Stimulated activated CD4-positive, alpha-beta T cell treated with anti-CD3 and anti-CD28 coated beads, Interleukin-15, amount 100 ng/mL, for 48 hours (primary cell): ENCODE measurements around the gene ISY1.
"Not testable (repeated sequence)": the region's sequence is repeated elsewhere in the genome, so short reads cannot be mapped to it uniquely, and the experiment has no call there.

Source experiments
- DNase-seq, 2 donors: peaks; one replicate each; pipeline ENCODE4 v3.0.0-alpha.2; 2020; ENCODE audit warnings: low read depth in 2 of 2

ISY1 gene

DNA sequence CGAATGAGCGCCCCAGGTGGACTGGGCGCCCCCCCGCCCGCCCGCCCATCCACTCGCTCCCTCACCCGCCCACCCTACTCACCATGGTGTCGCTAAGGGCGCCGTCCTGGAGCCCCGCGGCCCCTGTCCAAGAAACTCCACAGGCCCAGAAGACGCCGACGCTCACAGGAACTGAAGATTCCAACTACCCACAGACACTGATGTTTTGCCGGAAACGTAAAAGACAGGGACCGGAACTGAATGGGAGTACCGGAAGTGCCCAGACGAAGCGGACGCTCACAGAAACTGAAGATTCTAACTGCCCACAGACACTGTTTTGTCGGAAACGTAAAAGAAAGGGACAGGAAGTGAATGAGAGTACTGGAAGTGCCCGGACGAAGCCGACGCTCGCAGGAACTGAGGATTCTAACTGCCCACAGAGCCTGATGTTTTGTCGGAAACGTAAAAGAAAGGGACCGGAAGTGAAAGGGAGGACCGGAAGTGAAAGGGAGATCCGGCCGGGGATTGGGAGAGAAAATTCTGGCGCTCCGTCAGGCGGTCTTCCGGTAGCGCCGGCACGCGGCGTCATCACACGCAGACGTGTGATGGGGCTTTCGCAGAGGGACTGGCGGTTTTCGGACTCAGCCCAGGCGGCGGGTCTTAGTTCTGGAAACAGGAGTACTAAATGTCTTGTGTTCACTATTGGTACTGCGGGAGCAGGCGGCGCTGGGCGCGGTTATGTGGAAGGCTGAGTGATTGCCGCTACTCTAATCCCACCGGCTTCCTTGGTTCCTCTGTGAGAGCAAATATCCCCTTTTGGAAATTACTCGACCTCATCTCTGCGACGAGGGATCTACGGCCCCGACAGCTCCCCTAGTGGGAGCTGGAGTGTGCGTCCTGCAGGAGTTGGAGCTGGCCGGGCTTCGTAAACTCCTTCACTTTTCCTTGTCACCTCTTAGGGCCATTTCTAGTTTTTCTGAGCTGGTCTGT lies at the start of gene ISY1:
ISY1 (minus strand) TSS at position 173 of the 969 bp plus-strand sequence; CDS start at position 85, 88 bp downstream.
- peak; percentile 84 to 85 for DNase-seq

DNA sequence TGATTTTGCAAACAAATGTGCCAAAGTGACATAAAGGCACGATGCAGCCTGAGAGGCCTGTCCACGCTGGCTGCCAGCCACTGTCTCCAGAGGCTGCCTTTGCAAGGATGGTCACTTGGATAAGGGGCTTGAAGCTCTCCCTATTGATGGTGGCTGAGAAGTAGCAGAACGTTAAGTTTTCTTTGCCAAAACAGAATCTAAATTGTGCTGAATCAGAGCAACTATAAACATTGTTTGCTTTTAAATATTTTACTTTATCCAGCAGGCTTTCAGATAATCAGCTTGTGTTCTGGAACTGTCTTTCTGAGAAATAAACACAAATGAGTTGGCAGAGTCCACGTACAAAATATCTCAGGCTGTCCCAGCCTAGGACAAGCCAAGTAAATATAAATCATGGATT lies 46.6 kb upstream of the ISY1 start:
- no peak for DNase-seq

DNA sequence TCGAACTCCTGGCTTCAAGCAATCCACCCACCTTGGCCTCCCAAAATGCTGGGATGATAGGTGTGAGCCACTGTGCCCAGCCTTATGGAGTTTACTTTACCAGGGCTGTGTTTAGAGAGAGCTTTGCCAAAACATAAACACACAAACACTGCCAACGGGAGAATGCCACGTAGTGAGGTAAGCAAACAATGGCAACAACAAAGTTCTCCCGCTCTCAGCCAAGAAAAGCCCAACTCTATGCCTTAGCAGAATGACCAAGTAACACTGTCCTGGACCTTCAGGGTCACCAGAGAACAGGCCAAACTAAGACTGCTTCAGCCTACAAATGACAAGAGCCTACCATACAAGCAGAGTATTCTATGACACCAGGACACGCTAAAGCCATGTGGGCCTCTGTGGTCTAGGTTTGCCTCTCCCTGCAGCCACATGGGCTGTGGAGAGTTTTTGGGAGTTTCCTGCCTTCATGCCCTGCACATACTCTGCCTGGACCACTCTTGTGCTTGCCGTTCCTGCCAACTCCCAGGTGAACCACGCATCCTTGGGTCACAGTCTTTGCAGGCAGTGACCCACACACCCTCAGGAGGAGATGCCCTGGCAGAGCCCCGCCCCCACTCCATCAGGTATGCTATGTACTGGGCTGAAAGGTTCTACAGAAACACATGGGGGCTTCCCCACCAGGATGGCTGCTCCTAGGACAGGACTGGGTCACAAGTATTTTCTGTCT lies 44.4 kb upstream of the ISY1 start:
- no peak for DNase-seq

DNA sequence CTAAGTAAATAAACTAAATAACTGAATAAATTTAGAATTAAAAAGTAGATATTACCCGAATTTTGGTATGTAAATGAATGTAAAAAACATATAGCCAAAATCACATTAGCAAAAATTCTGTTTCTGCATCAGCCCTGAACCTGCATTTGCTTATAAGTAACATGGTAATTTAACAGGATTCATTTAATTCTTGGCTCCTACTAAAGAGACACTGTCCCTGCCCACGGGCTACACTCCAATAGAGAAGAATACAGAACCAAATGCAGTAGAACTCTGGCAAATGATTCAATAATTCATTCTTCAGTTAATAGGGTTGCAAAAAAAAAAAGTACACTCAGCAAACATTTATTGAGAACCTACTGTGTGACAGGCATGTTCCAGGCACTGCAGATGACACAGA lies 43.6 kb upstream of the ISY1 start:
- no peak for DNase-seq

DNA sequence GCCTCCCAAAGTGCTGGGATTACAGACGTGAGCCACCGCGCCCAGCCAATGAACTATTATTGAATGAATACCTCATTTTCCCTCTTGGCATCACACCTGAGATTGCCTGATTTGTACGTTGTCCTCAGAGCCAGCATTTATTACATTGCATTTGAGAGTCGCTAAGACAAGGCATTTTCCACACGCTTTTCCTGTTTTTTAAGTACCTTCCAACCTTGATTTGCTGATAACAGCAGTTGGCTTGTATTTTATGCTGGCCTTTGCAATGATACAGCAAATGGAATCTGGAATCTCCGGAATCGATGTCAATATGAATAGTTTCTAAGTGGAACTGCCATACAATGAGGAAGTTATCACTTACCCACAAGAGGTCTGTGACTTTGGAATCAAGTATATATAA lies 38.5 kb upstream of the ISY1 start:
- no peak for DNase-seq

DNA sequence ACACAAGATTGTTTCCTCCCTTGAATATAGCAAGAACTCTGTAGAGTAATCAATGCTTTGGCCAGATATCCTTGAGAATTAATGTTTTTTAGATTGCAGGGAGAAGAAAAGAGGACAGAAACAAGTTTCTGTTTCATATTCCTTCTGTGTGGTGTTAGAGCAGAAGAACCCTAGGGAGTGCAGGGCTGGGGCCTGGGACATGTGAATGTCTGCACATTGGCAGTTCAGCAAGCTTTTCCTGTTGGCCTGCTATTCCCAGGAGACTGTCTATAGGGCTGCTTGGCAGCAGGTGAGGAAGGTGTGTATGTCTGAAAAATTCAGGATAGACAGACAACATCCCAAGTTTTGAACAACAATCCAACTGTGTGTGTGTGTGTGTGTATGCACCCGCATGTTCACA lies 36.5 kb upstream of the ISY1 start:
- no peak for DNase-seq

DNA sequence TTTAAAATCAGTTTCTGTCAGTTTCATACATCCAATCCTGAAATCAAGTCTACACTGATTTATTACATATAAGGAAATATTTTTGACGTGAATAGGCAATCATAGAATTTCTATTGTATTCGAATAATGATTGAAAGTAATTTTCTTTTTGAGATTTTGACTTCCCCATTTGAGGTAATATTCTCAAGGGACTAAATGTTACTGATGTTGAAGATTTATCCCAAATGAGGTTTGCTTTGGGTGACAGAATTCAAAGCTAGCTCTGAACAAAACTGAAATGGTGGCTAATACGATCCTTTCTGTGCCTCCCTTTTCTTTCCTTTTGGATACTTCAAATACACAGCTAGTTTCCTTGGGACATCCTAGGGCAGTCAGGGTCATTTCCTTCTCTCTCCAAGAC lies 35.7 kb upstream of the ISY1 start:
- DNase-seq: no peak

DNA sequence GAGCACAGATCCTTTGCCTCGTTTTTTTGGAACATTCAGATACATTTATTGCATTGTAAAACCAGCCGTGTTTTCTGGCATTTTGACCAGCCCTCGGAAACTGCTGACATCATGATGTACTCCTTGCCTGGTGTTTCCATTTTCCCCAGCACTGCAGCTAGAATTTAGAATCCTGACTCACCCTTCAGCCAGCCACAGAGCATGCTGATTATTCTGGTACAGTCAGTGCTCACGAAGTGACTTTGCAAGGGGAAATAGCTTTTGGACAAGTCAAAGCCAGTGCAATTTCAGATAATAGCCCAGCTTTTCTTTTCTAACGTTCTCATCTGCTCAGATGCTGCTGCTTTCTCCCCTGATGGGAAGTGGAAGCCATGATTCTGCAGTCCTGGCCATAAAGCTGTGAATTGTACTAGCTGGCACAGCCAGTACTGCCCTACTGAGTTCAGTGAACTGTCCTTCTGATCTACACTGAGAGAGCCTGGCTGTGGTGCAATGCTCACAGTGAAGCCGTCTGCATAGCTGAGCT lies 34.9 kb upstream of the ISY1 start:
- DNase-seq: no peak

DNA sequence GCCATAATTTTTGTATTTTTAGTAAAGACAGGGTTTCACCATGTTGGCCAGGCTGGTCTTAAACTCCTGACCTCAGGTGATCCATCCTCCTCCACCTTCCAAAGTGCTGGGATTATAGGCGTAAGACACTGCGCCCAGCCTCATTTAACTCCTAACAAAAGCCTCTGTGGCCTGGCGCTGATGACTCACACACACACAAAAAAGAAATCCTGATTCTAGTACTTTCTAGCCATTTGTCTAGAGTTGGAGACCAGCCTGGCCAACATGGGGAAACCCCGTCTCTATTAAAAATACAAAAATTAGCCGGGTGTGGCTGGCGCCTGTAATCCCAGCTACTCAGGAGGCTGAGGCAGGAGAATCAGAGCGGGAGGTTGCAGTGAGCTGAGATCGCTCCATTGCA lies 28.9 kb upstream of the ISY1 start:
- not testable (repeated sequence) for DNase-seq

DNA sequence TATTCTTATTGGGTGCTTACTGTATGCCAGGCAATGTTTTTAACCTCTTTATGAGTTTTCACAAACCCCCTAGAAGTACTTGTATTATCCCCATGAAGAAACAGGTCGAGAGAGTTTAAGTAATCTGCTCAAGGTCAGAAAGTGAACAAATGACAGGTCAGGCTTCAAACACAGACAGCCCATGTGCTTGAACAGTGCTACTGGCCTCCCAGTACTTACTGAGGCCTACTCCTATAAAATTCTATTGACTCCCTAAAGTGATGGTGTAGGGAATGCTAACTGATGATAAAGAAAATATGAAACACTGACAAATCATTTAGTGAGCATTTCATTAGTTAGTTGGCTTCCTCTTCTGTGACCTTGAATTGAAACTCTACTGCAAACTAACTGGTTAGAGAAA lies 27.0 kb upstream of the ISY1 start:
- DNase-seq: no peak

DNA sequence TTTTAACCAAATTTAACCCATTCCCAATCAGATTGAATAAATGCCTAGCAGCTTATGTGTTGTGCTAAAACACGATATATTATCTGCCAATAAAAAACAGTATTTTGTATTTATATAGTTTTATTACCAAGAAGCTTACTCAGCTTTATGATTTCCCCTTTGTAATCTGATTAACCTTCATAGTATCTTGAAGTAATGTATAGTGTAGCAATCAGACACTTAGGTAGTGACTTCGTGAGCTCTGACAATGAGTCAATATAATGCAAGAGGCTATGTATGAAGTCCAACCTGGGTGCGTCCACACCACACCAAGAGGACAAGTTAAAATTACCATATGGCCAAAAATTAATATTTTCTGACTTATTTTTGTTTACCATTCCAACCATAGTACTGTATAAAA lies 24.9 kb upstream of the ISY1 start:
- no peak for DNase-seq

DNA sequence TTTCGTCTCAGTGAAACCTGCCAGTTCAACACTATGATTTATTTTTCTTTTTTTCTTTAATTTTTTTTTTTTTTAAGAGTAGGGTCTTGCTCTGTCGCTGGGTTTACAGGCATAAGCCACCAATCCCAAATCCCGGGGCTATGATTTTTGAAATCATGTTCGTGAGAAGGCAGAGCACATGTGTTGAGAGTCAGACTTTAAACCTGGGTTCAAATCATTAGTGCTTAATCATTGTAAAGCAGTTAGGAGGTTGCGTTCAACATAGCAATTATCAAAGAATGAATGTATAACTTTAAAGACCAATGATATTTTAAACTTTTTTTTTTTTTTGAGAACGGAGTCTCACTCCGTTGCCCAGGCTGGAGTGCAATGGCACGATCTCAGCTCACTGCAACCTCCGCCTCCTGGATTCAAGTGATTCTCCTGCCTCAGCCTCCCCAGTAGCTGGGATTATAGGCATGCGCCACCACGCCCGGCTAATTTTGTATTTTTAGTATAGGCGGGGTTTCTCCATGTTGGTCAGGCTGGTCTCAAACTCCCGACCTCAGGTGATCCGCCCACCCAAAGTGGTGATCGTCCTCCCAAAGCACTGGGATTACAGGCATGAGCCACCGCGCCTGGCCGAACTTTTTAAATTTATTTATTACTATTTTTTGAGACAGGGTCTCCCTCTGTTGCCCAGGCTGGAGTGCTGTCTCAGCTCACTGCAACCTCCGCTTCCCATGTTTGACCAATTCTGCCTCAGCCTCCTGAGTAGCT lies 24.1 kb upstream of the ISY1 start:
- DNase-seq: not testable (repeated sequence)

DNA sequence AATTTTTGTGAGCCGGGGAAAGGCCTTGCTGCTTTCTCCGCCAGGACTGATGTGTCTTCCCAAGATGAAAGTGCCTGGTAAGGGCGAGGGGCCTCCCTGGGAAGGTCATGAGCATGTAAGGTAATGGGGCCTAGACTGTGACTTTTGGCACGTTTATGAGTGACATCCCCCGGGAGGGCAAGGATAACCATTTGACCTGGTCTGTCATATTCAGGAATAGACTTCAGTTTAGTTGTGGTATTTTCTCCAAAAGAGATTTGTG lies 23.5 kb upstream of the ISY1 start:
- DNase-seq: no peak

DNA sequence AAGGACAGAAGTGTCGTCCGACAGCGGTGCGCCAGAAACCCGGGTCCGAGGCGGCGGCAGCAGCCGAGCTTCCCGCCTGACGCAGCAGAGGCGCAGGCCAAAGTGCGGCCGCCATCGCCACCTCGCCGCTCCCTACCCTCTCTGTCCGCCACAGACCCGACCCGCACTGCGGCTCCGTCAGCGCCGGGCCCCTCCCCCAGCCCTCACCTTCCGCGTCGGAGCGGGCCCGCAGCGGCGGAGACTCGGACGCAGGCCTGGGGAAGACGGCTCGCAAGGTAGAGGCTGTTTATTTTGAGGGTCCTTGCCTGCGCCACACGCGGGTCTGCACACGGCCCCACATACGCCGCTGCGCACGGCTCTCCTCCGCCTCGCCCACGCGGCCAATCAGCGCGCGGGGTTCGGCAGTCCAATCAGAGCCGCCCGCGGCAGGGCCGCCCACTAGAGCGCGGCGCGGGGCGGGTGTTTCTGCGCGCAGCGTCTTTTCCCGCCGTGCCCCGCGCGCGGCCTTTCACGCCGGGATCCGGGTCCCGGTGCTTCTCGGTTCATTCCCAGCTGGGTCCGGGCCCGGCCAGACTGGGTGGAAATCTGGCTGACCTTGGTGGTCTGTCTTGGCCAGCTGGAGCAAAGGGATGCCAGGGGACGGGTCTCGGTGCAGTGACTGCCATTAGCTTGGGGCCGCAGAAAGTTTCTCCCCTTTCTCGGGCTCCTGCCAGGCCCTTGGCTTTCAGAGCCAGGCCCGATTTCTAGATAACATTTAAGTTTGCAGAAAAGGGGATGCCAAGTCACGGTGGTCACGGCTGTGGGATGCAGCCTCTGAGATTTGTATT lies 22.9 kb upstream of the ISY1 start, which contains the start of gene CNBP:
CNBP (minus strand) TSS at position 328 of the 827 bp plus-strand sequence. CDS start 12,139 bp downstream, outside the sequence.
- DNase-seq: peak; percentile 85 to 91

DNA sequence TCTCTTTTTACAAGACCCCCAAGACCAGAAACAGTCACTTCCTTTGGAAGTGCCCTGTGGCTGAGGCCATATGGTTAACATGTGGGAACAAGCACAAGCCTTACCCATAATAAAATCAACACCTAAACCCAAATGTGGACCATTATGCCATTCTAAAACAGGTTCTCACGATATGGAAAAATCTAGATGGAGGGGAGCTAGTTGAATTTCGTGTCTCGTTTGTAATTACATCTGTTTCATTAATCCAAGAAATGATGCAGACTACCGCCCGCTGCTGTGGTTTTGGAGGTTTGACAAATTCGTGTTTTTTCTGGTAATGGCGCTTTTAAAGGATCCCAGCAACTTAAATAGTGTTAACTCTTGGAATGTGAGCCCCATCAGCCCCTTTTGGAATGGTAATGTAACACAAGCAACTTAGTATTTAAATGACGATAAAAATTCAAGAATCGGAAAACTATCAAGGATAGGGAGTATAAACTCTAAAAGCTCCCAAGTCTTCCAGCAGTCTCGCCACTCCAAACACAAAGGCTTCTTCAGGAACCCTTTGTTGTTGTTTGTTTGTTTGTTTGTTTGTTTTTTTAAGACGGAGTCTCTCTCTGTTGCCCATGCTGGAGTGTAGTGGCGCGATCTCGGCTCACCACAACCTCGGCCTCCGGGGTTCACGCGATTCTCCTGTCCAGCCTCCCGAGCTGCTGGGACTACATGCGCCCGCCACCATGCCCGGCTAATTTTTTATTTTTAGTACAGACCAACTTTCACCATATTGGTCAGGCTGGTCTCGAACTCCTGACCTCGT lies 21.7 kb upstream of the ISY1 start:
- no peak for DNase-seq

DNA sequence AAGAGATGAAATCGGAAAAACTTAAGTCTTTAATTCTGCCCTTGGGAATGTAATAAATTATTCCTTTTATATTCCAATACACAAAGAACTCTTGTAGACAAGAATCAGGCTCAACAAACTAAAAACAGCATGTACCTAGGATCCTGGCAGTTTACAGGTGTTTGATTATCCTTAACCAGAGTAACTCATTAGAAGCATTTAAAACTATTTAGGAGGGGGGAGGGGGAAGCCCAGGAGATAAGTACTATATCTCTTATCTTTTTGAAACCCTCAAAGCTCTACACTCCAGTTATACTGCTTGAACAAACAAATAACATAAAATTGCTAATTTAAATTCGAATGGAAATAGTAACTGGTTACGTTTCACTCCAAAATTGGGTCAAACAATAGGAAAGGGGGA lies 21.0 kb upstream of the ISY1 start:
- DNase-seq: no peak

DNA sequence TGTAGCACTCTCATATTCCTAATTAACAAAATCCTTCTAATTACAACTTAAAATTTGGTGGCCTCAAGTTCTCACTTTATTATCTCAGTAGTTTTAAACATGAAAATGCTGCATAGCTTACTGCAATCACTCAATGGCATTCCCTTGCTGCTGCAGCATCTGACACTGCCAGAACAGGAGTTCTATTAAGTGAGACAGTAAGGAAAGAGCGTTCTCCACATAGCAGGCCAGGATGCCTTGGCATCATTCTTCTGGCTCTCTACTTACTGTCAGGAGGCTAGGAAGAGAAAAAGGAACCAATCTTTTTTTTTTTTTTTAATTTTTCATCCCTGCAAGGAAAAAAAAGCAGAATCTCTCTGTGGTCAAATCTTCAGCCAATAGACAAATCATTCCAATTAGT lies 19.6 kb upstream of the ISY1 start:
- no peak for DNase-seq

DNA sequence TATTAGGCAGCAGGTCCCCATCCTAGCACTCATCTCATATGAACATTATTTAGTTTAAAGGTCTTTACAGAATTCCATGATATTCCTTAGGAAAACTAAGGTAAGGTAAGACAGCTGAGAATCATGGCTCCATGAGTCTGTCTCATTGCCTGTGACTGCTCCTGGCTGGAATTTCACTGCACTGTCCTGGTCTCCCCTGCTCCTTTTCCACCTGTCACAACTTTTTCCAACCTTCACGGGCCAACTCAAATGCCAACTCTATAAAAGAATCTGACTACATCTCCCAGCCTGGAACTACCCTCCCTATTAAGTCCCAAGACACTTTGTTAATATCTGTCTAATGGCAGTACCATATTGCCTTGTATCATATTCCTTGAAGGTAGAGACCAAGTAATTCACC lies 15.2 kb upstream of the ISY1 start:
- DNase-seq: no peak

DNA sequence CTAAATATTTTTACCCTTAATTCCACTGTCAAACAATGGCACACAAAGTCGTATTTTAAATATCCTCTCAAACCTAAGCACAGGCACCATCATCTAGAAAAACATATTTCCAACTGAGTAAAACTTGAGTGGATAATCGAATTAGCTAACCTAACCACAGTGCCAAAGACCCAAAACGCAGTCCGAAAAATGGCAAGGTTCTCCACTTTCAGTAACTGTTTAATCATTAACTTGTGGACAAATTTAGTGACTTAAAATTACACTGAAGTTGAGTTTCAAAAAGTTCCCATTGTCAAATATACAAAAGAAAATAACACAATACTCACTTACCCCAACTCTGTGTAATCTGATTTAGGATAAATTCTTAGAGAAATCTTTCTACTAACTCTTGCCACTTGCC lies 12.9 kb upstream of the ISY1 start:
- no peak for DNase-seq

DNA sequence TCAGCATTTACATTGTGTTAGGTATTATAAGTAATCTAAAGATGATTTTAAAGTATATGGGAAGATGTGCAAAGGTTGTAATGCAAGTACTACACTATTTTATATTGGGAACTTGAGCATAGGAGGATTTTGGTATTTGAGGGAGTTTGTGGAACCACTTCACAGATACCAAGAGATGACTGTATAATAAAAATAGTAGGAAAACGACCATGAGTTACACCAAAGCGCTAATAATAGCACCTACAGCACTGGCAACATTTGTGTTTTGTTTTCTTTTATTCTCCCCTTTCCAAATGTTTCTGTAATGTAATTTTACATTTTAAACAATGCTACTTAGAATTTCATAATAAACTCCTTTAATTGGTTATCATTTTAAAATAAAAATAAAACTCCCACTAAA lies 12.3 kb upstream of the ISY1 start:
- no peak for DNase-seq
